HG02943 (cell line): ENCODE data around the gene FOSL1.

Experiments used
- ATAC-seq: cut with Tn5 transposase; IDR thresholded peaks from one replicate; pipeline ENCODE4 v1.9.1; 2021; ENCODE audit warnings: mild to moderate bottlenecking, low read depth, moderate library complexity; ENCODE audit not compliant: unreplicated experiment

FOSL1 gene

GRCh38 chr11:65900125-65900898, at the start of gene FOSL1:
FOSL1 (minus strand) TSS chr11:65900388; CDS start chr11:65900339, 49 bp downstream.
- ATAC-seq = peak; percentile 57

- ATAC-seq = no peak
Measured at GRCh38 chr11:65947603-65948125, 47.5 kb upstream of the FOSL1 start.

- no peak for ATAC-seq
Measured at GRCh38 chr11:65947133-65947532, 46.9 kb upstream of the FOSL1 start.

- no peak for ATAC-seq
Measured at GRCh38 chr11:65946655-65947054, 46.5 kb upstream of the FOSL1 start.

GRCh38 chr11:65945941-65946558, 45.9 kb upstream of the FOSL1 start:
- ATAC-seq = no peak

- no peak for ATAC-seq
Measured at GRCh38 chr11:65945430-65945911, 45.3 kb upstream of the FOSL1 start, which contains the start of gene TSGA10IP. TSGA10IP (plus strand) TSS chr11:65945480; CDS start chr11:65945676, 196 bp downstream.

GRCh38 chr11:65944767-65945166, 44.6 kb upstream of the FOSL1 start:
- no peak for ATAC-seq

GRCh38 chr11:65944191-65944590, 44.0 kb upstream of the FOSL1 start:
- ATAC-seq = no peak

- no peak for ATAC-seq
Measured at GRCh38 chr11:65942531-65942930, 42.3 kb upstream of the FOSL1 start.

GRCh38 chr11:65941720-65942310, 41.6 kb upstream of the FOSL1 start:
- ATAC-seq = no peak

GRCh38 chr11:65937766-65938165, 37.6 kb upstream of the FOSL1 start:
- no peak for ATAC-seq

GRCh38 chr11:65934014-65934413, 33.8 kb upstream of the FOSL1 start:
- ATAC-seq = no peak

GRCh38 chr11:65932558-65932919, 32.4 kb upstream of the FOSL1 start:
- ATAC-seq = no peak

GRCh38 chr11:65931773-65932557, 31.8 kb upstream of the FOSL1 start:
- no peak for ATAC-seq

GRCh38 chr11:65928667-65929066, 28.5 kb upstream of the FOSL1 start:
- no peak for ATAC-seq

- peak; percentile 78 for ATAC-seq
Measured at GRCh38 chr11:65927904-65928397, 27.8 kb upstream of the FOSL1 start.

- ATAC-seq = no peak
Measured at GRCh38 chr11:65925397-65925796, 25.2 kb upstream of the FOSL1 start.

GRCh38 chr11:65922565-65922964, 22.4 kb upstream of the FOSL1 start:
- ATAC-seq = no peak

- no peak for ATAC-seq
Measured at GRCh38 chr11:65921876-65922275, 21.7 kb upstream of the FOSL1 start.

GRCh38 chr11:65921033-65921555, 20.9 kb upstream of the FOSL1 start:
- no peak for ATAC-seq
